Pancreas (tissue), 10 donors: ENCODE data around the gene ADK. TPM values are rescaled to one million over a fixed set of nuclear protein-coding genes. Genes with fewer than 3 reads are reported as not detected.

Source experiments
- ATAC-seq, 4 donors: fragments of 200-7000 bp; cut with Tn5 transposase; one replicate each; pipeline versions ENCODE4 v1.8.0 to v1.9.1; 2020; ENCODE audit warnings: mild to moderate bottlenecking in 4 of 4, moderate library complexity in 4 of 4
- DNase-seq, 6 donors: peaks; one replicate each; pipeline ENCODE4 v3.0.0-alpha.2; 2020
- FAIRE-seq: peaks from 2 replicates; lab custom pipeline; 2012; peaks lifted over from hg19 to GRCh38; lab: Jason Lieb, UNC
- H3K27ac ChIP-seq, 4 donors: fragments of 200-600 bp; sonication (generic); 1 replicate in 3 of 4; 2 replicates in 1 of 4; pipeline versions ENCODE4 v1.5.0 to v1.8.0; 2020
- H3K27me3 ChIP-seq, 4 donors: fragments of 200-600 bp; one replicate each; pipeline ENCODE4 v1.8.0; 2021
- H3K36me3 ChIP-seq, 3 donors: fragments of 200-600 bp; sonication (generic) in 1 of 3; one replicate each; pipeline versions ENCODE4 v1.5.0 to v1.8.0; 2020 to 2021
- H3K4me1 ChIP-seq, 3 donors: fragments of 200-600 bp; one replicate each; pipeline ENCODE4 v1.8.0; 2021
- H3K4me3 ChIP-seq, 4 donors: fragments of 200-600 bp; sonication (generic) in 2 of 4; one replicate each; pipeline versions ENCODE4 v1.5.0 to v1.8.0; 2020 to 2021
- H3K9me3 ChIP-seq, 4 donors: fragments of 200-600 bp; one replicate each; pipeline ENCODE4 v1.8.0; 2021
- CTCF ChIP-seq, 4 donors: fragments of 200-600 bp; sonication (generic) in 3 of 4; IDR thresholded peaks; one replicate each; pipeline versions ENCODE4 v1.5.0 to v1.8.0; 2021; ENCODE audit warnings: antibody characterized with exemption in 4 of 4
- WGBS, 2 donors: extraction: QIAGEN DNeasy Blood & Tissue Kit; methylation state at CpG; one replicate each; pipeline ENCODE4 v1.1.7; 2013; 5-methylcytosine and 5-hydroxymethylcytosine counted together
- intact Hi-C, 3 donors: fragments of 100-400 bp; cut with DNase I; formaldehyde crosslinking; loops; one replicate each; pipeline versions ENCODE4 v1.11.1 to v1.14.2; 2022
- polyA plus RNA-seq, 2 donors: library from polyadenylated mRNA; stranded (reverse); fragments of 200-250 nt; gene quantifications; one replicate each; pipeline ENCODE4 v1.2.3, GENCODE V29; 2013
- total RNA-seq, 6 donors: library from RNA; stranded (reverse); fragmentation: NEBNext Ultra II Directional in 4 of 6; extraction: Animal tissue kit (Norgen Biotek cat#: 25700) in 4 of 6; gene quantifications; one replicate each; pipeline versions ENCODE4 v1.2.1 to v1.2.4, GENCODE V29; 2021 to 2023
- donor health status: healthy with polysubstance abuse.
- donor health status: DM: no; HTN: no; CAD: no; lungs with moderate emphysema.
- donor health status: DM: no; HTN: no; CAD: no.
- donor health status: control.
- donor health status: control.
- donor health status: Bipolar disorder and iron deficiency.
- donor health status: DM: yes; HTN: yes; CAD: no.
- donor health status: DM: no; HTN: no; CAD: no.
- donor health status: DM: no; HTN: no; CAD: no.
- donor health status: DM: yes; HTN: yes; CAD: no.

ADK gene
- total and polyA plus RNA-seq, 8 donors, result 6.5 to 17.3 (median 13.4) TPM

GRCh38 chr10:74394416-74394969, 243.5 kb downstream of the ADK start:
- WGBS, 2 donors, result 94 to 95% methylated on average over 3 of the region's 3 CpGs
- H3K36me3 ChIP-seq, result no peaks in the 10 kb centered on the region
- DNase-seq (no peak), FAIRE-seq (no peak), ATAC-seq (no peak)
- no peak overlapping the region for H3K27ac ChIP-seq
- peaks cover 0 to 3% (median 0%) of the 10 kb centered on the region in 4 donors for H3K9me3 ChIP-seq
- intact Hi-C loops, result no loop called here
- H3K4me3 ChIP-seq, result no peak overlapping the region
- no peaks in the 10 kb centered on the region for H3K4me1 ChIP-seq
- no peaks in the 10 kb centered on the region for H3K27me3 ChIP-seq
- no peak for TF ChIP-seq CTCF (IDR thresholded peaks at IDR 0.05)

GRCh38 chr10:74400186-74400585, 249.2 kb downstream of the ADK start:
- Histone ChIP-seq H3K9me3 (peaks cover 0 to 3% (median 0%) of the 10 kb centered on the region in 4 donors), H3K27ac (no peak overlapping the region), H3K4me1 (no peaks in the 10 kb centered on the region), H3K36me3 (no peaks in the 10 kb centered on the region), H3K27me3 (no peaks in the 10 kb centered on the region), H3K4me3 (no peak overlapping the region)
- WGBS, 2 donors, result 89 to 92% methylated on average over 3 of the region's 3 CpGs
- no peak for DNase-seq
- no peak for TF ChIP-seq CTCF (IDR thresholded peaks at IDR 0.05)
- intact Hi-C loops, result no loop called here
- ATAC-seq, result no peak
- FAIRE-seq, result no peak

- ATAC-seq, result no peak
- no peaks in the 10 kb centered on the region for H3K27me3 ChIP-seq
- no peak overlapping the region for H3K27ac ChIP-seq
- FAIRE-seq, result no peak
- no peak for TF ChIP-seq CTCF (IDR thresholded peaks at IDR 0.05)
- no peaks in the 10 kb centered on the region for H3K4me1 ChIP-seq
- no peak overlapping the region for H3K4me3 ChIP-seq
- H3K9me3 ChIP-seq, result no peaks in the 10 kb centered on the region
- WGBS, 2 donors, result 74 to 85% methylated on average over 1 of the region's 1 CpG
- no peak for DNase-seq
- no peaks in the 10 kb centered on the region for H3K36me3 ChIP-seq
- intact Hi-C loops, result no loop called here
Observed at GRCh38 chr10:74406006-74406405, 255.0 kb downstream of the ADK start.

DNA sequence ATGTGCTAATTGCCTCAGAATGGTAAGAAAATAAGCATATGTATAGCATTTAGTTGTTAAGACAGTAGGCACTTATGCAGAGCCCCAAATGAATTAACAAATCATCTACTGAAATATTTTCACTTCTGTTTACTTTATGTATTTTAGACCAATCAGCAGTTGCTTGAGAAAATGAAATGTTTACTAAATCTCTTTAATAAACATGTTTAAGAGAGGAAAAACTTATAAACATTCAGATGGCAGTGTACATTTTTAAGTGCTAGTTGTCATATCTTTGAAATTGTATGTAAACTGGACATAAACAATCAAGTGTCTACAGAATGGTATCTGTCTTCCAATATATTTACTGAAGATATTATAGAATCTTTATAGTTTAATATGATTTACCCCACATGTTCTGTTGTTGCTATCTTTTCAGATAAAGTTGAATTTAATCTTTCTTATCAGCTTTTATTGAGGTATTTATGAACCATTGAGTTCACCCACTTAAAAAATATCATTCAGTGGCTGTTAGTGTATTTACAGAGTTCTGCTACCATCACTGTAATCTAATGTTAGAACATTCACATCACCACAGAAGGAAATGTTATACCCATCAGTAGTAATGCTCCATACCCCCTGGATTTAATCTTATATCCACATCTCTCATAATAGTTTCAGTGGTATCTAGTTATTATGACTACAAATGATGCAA, 264.3 kb downstream of the ADK start:
- H3K4me3 ChIP-seq, result no peak overlapping the region
- H3K36me3 ChIP-seq, result no peaks in the 10 kb centered on the region
- intact Hi-C loops, result no loop called here
- no peaks in the 10 kb centered on the region for H3K9me3 ChIP-seq
- H3K4me1 ChIP-seq, result peaks cover 5 to 15% (median 11%) of the 10 kb centered on the region in 3 donors
- DNase-seq (no peak), FAIRE-seq (no peak), ATAC-seq (no peak)
- H3K27me3 ChIP-seq, result no peaks in the 10 kb centered on the region
- TF ChIP-seq CTCF (IDR thresholded peaks at IDR 0.05), result no peak
- H3K27ac ChIP-seq, result no peak overlapping the region

- 73 to 78% methylated on average over 1 of the region's 1 CpG for WGBS, 2 donors
- ATAC-seq, result no peak
- no peak overlapping the region for H3K4me3 ChIP-seq
Observed at GRCh38 chr10:74417397-74417796, 266.4 kb downstream of the ADK start.

More at GRCh38 chr10:74417397-74417796, 266.4 kb downstream of the ADK start:
- intact Hi-C loops, result no loop called here
- Histone ChIP-seq H3K9me3 (no peaks in the 10 kb centered on the region), H3K4me1 (peaks cover 5 to 15% (median 11%) of the 10 kb centered on the region in 3 donors), H3K27me3 (no peaks in the 10 kb centered on the region), H3K27ac (peak overlapping the region in 1 of 4 donors; percentile 72), H3K36me3 (no peaks in the 10 kb centered on the region)
- no peak for FAIRE-seq
- TF ChIP-seq CTCF (IDR thresholded peaks at IDR 0.05), result no peak
- DNase-seq, result no peak
